CD4-positive, alpha-beta T cell treated with Interferon gamma for 1 hour (primary cell): ENCODE measurements around the gene SUPT3H.

Experiments used
- DNase-seq: peaks from one replicate; pipeline ENCODE4 v3.0.0-alpha.2; 2020

The SUPT3H gene

DNA sequence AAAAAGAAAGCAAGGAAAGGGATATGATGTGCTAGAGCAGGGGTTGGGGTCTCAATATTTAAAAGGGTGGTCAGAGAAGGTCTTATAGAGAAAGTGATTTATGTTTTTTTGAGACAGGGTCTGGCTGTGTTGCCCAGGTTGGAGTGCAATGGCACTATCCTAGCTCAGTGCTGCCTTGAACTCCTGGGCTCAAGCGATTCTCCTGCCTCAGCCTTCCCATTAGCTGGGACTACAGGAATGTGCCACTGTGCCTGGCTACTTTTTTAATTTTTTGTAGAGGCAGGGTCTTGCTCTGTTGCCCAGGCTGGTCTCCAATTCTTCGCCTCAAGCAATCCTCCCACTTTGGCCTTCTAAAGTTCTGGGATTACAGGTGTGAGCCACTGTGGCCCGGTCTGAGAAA is 557.0 kb downstream of the SUPT3H start:
- DNase-seq = no peak

- no peak for DNase-seq
Measured at GRCh38 chr6:44820321-44820720, 557.4 kb downstream of the SUPT3H start.

- no peak for DNase-seq
Measured at GRCh38 chr6:44811456-44811855, 566.3 kb downstream of the SUPT3H start.

- DNase-seq = no peak
Measured at GRCh38 chr6:44809258-44809657, 568.5 kb downstream of the SUPT3H start.

DNA sequence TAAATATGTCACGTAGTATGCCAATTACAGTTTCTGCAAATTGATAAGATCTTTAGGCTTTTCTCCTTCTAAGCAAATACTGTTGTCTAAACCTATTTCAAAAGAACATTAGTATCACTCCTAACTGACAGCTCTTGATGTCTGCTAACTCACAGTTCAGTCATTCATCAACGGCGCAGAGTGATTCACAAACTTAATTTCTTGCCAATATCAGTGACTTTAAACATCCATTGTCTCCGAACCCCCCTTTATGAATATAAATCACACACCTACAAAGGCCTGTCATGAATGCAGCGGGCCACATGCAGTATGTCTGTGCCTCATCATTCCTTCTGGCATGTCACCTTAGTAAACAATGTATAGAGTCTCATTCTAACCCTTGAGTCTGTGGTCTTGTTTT is 569.6 kb downstream of the SUPT3H start:
- no peak for DNase-seq

GRCh38 chr6:44806656-44807055 is 571.1 kb downstream of the SUPT3H start:
- DNase-seq = no peak

DNA sequence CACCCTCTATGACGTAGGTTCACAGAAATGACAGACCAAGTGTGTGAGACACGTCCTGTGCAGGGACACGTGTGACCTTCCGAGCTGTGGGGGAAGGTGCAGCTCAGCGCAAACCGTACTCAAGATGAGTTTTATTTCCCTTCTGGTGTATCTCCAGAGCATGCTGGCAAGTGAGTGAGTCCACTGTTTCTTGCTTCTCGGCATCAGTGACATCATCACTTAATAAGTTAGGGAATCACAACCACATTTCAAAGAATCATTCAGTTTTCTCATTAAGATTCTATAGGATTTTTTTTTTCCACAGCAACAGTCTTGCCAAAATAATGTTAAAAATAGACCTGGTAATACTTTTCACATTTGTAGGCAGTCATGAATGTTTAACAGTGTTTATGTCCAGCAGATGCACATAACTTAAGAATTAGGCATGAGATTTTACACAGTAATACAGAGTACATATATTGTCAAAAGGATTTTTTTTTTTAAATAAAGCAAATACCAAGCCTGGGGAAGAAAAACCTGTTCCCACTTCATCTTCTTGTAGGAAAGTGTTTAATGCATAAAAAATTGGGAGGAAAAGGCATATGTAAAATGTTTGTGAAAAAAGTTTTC is 572.4 kb downstream of the SUPT3H start:
- DNase-seq = no peak

GRCh38 chr6:44804546-44805159 is 573.1 kb downstream of the SUPT3H start:
- no peak for DNase-seq

- DNase-seq = no peak
Measured at GRCh38 chr6:44804016-44804415, 573.7 kb downstream of the SUPT3H start.

- no peak for DNase-seq
Measured at GRCh38 chr6:44800784-44801592, 576.7 kb downstream of the SUPT3H start.

DNA sequence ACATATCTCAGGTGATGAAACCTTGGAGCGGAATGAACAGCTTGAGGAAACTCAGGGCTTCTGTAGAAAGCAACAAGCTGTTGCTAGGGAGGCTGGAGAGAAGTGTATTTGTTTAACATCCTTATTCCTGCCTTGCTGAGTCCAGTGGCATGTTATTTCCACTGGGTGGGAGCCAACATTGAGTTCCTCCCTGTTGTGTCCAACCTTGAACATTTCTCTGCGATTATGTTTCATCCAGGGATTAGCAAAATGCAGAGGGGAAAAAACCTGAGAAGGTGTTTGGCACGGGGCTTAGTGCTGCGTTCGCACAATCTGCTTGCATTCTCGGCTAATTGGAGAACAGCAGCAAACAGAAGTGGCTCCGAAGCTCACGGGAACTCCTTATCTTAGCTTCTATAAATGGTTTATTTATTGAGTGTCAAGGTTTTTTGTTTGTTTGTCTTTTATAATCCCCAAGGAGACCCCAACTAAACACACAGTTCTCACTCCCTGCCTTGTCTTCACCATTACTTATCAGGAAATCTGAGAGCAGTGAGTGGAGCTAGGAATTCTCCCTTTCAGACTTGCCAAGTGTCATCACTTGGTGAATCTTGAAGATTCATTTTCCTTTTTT is 577.5 kb downstream of the SUPT3H start:
- no peak for DNase-seq

- DNase-seq = no peak
Measured at GRCh38 chr6:44797746-44798145, 580.0 kb downstream of the SUPT3H start.

DNA sequence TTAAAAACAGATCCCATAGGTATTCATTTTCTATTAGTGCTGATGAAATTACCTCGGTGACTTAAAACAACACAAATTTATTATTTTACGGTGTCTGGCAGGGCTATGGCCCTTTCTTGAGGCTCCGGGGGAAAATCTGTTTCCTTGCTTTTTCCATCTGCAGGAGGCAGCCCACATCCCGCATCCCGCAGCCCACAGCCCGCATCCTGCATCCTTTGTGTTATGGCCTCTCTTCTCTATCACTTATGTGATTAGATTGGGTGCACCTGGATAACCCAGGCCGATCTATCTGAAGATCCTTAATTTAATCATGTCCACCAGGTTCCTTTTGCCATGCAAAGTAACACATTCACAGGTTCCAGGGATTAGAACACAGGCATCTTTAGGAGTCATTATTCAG is 582.4 kb downstream of the SUPT3H start:
- DNase-seq = no peak

DNA sequence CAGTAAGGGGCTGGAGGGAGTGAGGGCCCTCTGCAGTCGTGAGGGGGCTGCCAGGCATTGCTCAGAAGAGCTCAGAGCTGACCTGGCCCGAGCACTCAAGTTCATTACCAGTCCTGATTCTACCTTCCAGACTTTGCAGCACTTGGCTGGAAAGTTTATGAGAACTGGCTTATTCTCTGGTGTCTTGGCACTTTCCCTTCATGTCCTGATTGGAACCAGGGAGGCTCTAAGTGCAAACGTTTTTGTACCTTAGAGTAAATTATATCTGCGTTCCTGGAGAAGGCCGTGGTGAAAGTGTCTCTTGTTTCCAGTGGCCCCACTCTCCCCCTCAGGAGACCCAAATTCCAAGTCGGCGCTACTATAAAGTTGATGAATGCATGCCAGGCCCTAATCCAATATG is 587.9 kb downstream of the SUPT3H start:
- no peak for DNase-seq

DNA sequence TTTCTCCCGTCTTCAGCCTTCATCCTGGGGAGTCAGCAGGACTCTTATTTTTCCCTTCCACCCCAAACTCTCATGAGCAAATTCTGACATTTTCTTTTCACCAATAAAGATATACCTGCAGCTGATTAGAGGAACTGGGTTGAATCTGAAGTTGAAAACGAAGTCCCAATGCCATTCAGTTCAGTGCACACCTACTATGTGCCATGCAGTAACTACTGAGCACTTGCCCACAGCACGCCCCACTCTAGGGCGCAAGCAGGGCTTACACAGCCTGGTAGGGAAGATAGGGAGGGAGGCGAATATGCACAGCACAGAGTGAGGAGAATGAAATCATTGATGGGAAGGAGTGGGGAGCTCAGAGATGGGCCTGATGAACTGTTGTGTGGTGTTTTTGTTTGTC is 588.7 kb downstream of the SUPT3H start:
- no peak for DNase-seq

DNA sequence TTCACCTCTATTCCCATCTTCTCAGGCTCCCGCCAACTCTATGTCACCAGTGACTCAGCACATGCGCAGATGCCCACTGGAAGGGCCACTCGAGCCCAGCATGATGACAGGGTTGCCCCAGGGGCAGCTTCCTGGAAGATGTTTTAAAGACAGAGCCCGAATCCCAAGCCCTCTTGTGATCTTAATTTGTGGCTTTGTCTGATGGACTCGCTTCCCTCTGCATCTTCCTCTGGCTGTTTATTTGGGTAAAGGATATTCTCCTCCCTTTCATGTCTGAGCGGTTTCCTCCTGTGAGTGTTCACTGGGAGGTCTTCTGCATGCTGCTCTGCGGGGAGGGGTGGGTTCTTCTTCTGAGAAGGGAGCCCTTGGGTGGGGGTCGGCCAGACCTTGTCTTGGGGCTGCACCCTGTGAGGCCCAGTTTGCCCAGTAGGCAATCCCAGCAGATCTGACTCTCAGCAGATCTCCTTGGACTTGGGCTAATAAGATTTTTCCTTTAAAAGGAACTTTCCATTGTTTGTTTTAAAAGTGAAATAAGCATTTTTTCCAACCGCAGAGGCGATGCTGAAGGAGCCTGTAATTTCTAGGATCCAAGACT is 589.2 kb downstream of the SUPT3H start:
- no peak for DNase-seq

GRCh38 chr6:44787254-44787834 is 590.4 kb downstream of the SUPT3H start:
- no peak for DNase-seq

DNA sequence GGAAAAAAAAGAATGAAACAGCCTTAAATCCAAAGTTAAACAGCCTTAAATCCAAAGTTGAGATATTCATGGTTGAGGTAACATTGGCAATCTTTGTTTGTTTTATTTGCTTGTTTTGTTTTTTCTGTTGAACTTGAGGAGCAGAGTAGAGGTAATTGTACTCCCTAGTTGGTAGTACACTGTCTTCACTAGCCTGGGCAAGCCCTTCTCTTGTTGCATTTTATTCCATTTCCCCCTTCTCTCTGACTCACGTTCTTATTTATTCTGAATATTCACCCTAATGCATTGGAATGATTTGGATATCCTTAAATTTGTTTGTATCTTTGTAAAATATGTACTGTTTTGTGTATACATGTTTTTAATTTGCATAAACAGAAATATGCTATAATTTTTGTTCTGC is 592.6 kb downstream of the SUPT3H start:
- DNase-seq = no peak

DNA sequence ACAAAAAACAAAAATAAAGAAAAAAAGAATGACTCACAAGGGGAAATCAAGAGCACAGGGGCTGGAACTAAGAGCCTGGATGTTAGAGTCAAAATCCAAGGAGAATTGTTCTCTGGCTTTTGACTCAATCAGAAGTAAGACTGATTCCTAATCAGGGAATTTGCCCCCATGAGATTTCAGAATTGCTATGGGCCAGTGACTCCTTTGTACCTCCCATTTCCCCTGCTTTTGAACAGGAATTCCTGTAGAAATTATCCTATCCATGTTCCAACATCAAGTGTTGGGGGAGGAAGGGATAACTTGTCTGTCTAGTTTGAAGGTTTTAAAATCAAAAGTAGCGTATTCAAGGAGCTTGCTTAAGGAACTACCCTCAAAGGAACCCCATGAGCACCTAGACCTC is 593.5 kb downstream of the SUPT3H start:
- no peak for DNase-seq

DNA sequence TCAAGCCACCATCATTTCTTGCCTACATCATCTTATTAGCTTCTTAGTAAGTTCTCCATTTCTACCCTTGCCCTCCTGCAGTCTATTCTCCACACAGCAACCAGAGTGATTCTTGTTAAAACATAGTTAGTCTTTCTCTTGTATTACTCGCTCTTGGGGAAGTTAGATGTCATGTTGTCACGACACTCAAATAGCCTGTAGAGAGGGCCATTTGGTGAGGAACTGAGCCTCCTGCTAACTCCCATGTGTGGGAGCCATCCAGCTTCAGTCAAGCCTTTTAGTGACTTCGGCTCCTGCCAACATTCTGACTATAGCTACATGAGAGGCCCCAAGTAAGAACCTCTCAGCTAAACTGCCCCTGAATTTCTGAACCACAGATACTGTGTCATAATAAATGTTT is 594.8 kb downstream of the SUPT3H start:
- DNase-seq = no peak

- DNase-seq = no peak
Measured at GRCh38 chr6:44781912-44782597, 595.7 kb downstream of the SUPT3H start.

- DNase-seq = no peak
Measured at GRCh38 chr6:44780161-44780560, 597.6 kb downstream of the SUPT3H start.
